Activated B cell treated with CpG ODN at 0.5 μM for 24 hours (primary cell): Measurements from ENCODE around the gene OR10AD1. TPM values are rescaled to one million over a fixed set of nuclear protein-coding genes. Genes with fewer than 3 reads are reported as not detected.

Experiments used
- ATAC-seq: fragments of 200-7000 bp; cut with Tn5 transposase; one replicate; pipeline ENCODE4 v1.10.0; 2021; ENCODE audit warnings: low read depth, mild to moderate bottlenecking, moderate library complexity
- CTCF ChIA-PET: fragments of 350-600 bp; sonication (Branson Sonifier 250); formaldehyde crosslinking; loops from one replicate; lab custom pipeline; 2021; ENCODE audit warnings: antibody characterized with exemption; lab: Charles Lee
- POLR2A ChIA-PET: fragments of 350-600 bp; sonication (Branson Sonifier 250); formaldehyde crosslinking; loops from one replicate; lab custom pipeline; 2021; ENCODE audit warnings: antibody characterized with exemption; lab: Charles Lee
- DNase-seq: peaks from one replicate; pipeline ENCODE4 v3.0.0; 2022
- H3K27ac Mint-ChIP-seq: one replicate; pipeline ENCODE4 v1.8.0; 2020; ENCODE audit warnings: mixed read lengths
- H3K27me3 Mint-ChIP-seq: one replicate; pipeline ENCODE4 v1.8.0; 2021; ENCODE audit warnings: mixed read lengths
- H3K36me3 Mint-ChIP-seq: one replicate; pipeline ENCODE4 v1.8.0; 2021; ENCODE audit warnings: low read depth, mixed read lengths
- H3K4me1 Mint-ChIP-seq: one replicate; pipeline ENCODE4 v1.8.0; 2021; ENCODE audit warnings: mixed read lengths
- H3K4me3 Mint-ChIP-seq: one replicate; pipeline ENCODE4 v1.8.0; 2020; ENCODE audit warnings: mild to moderate bottlenecking, mixed read lengths
- H3K9me3 Mint-ChIP-seq: one replicate; pipeline ENCODE4 v1.8.0; 2020; ENCODE audit warnings: mixed read lengths
- CTCF ChIP-seq: fragments of 200-600 bp; IDR thresholded peaks from one replicate; pipeline ENCODE4 v1.8.0; 2022; ENCODE audit warnings: antibody characterized with exemption, mild to moderate bottlenecking
- intact Hi-C: fragments of 100-400 bp; cut with micrococcal nuclease; formaldehyde crosslinking; loops from one replicate; pipeline ENCODE4 v1.15.1; 2024
- total RNA-seq: library from RNA; stranded (reverse); gene quantifications from 2 replicates; pipeline ENCODE4 v1.2.3, GENCODE V29; 2022

The OR10AD1 gene
- total RNA-seq, 1 donor from 2014 or later: not detected

GRCh38 chr12:48201516-48201915, 1.6 kb downstream of the OR10AD1 start:
- intact Hi-C loops: no loop called here
- TF ChIP-seq CTCF: no peak
- Mint-ChIP-seq H3K4me3 (no peak overlapping the region), H3K4me1 (peaks cover 26% of the 10 kb centered on the region), H3K9me3 (peaks cover 11% of the 10 kb centered on the region), H3K36me3 (peaks cover 19% of the 10 kb centered on the region), H3K27ac (no peak overlapping the region), H3K27me3 (no peaks in the 10 kb centered on the region)
- CTCF ChIA-PET: no interaction called here
- DNase-seq (no peak), ATAC-seq (no peak)
- POLR2A ChIA-PET: no interaction called here

- POLR2A ChIA-PET: no interaction called here
Observed at GRCh38 chr12:48201091-48201490, 2.0 kb downstream of the OR10AD1 start.

DNA sequence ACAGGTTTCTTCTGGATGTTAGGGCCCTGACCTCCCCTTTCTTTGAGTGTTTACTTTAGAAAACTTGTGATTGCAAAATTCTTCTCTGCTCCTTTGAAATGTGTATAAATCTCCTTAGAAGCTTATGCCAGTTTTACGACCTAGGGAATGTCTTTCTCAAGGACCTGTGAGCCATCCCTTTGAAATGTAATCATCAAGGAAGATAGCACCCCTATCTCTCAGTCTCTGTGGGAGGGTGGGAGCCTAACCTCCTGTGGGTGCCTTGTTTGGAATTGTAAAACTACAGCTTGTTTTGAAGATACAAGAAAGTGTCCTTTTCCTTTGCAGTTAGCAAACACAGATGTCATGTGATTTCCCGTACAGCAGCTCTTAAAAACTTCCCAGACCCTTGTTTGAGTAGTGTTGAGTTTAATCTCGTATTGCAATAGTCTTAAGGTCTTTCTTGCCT, 3.3 kb downstream of the OR10AD1 start:
- TF ChIP-seq CTCF: no peak
- Mint-ChIP-seq H3K27ac (peak overlapping the region; percentile 37), H3K9me3 (peaks cover 8% of the 10 kb centered on the region), H3K36me3 (peaks cover 12% of the 10 kb centered on the region), H3K27me3 (peaks cover 6% of the 10 kb centered on the region), H3K4me3 (peak overlapping the region; percentile 96), H3K4me1 (peaks cover 26% of the 10 kb centered on the region)
- no peak for ATAC-seq
- intact Hi-C loops: loop anchor here (2.0 kb wide), 1 partner anchor 517 kb away; the partner anchor contains the start of gene CCNT1
- no peak for DNase-seq
- ChIA-PET CTCF (interaction anchor here (1.2 to 1.6 kb wide), 2 partner anchors 10 to 42 kb away, joined by 3 to 4 read pairs; partner anchors contain the start of gene ASB8), POLR2A (interaction anchor here (2.9 to 4.1 kb wide), 2 partner anchors 17 to 42 kb away, joined by 28 to 32 read pairs; partner anchors contain the start of genes ASB8 and CCDC184)

More at GRCh38 chr12:48201091-48201490, 2.0 kb downstream of the OR10AD1 start:
- CTCF ChIA-PET: no interaction called here
- Mint-ChIP-seq H3K4me1 (peaks cover 26% of the 10 kb centered on the region), H3K4me3 (no peak overlapping the region), H3K36me3 (peaks cover 15% of the 10 kb centered on the region), H3K27ac (no peak overlapping the region), H3K27me3 (no peaks in the 10 kb centered on the region), H3K9me3 (peaks cover 8% of the 10 kb centered on the region)
- DNase-seq (no peak), ATAC-seq (no peak)
- no peak for TF ChIP-seq CTCF
- intact Hi-C loops: no loop called here

DNA sequence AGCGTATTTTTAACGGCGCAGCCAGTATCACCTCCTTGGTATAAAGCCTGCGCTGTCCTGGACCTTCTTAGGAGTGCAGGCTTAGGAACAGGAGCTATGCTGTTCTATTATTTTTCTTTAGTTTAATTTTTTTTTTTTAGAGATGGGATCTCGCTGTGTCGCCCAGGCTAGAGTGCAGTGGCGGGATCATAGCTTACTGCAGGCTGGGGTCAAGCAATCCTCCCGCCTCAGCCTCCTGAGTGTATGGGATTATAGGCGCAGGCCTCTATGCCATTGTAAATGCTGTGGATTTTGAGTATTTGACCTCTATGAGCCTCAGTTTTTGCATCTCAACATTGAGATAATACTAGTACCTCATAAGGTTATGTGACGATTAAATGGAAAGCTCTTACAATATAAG, 4.1 kb downstream of the OR10AD1 start:
- peaks cover 4% of the 10 kb centered on the region for H3K9me3 Mint-ChIP-seq
- H3K4me1 Mint-ChIP-seq: peaks cover 26% of the 10 kb centered on the region
- intact Hi-C loops: loop anchor here (1.0 to 2.0 kb wide), 8 partner anchors 10 to 518 kb away; partner anchors contain the start of genes ASB8, CCDC184, CCNT1 and RPAP3
- H3K4me3 Mint-ChIP-seq: peak overlapping the region; percentile 96
- ATAC-seq: no peak
- peaks cover 6% of the 10 kb centered on the region for H3K36me3 Mint-ChIP-seq
- DNase-seq: no peak
- CTCF ChIA-PET: interaction anchor here (1.2 to 2.3 kb wide), 3 partner anchors 9 to 41 kb away, joined by 3 to 9 read pairs (median 4); partner anchors contain the start of gene ASB8
- H3K27ac Mint-ChIP-seq: peak overlapping the region; percentile 99
- H3K27me3 Mint-ChIP-seq: peaks cover 12% of the 10 kb centered on the region
- POLR2A ChIA-PET: interaction anchor here (0.6 to 4.1 kb wide), 9 partner anchors 10 to 616 kb away, joined by 3 to 32 read pairs (median 4); partner anchors contain the start of genes ASB8, CCDC184, PFKM and SENP1
- TF ChIP-seq CTCF: no peak

- no peak for DNase-seq
- ChIA-PET POLR2A (interaction anchor here (0.6 to 4.1 kb wide), 9 partner anchors 9 to 616 kb away, joined by 3 to 32 read pairs (median 4); partner anchors contain the start of genes ASB8, CCDC184, PFKM and SENP1), CTCF (interaction anchor here (1.2 to 2.3 kb wide), 3 partner anchors 9 to 41 kb away, joined by 3 to 9 read pairs (median 4); partner anchors contain the start of gene ASB8)
- peak overlapping the region; percentile 96 for H3K4me3 Mint-ChIP-seq
- TF ChIP-seq CTCF: no peak
- ATAC-seq: peak; percentile 13
- peaks cover 26% of the 10 kb centered on the region for H3K4me1 Mint-ChIP-seq
- peak overlapping the region; percentile 99 for H3K27ac Mint-ChIP-seq
- peaks cover 14% of the 10 kb centered on the region for H3K27me3 Mint-ChIP-seq
- intact Hi-C loops: loop anchor here (1.0 to 2.0 kb wide), 8 partner anchors 9 to 518 kb away; partner anchors contain the start of genes ASB8, CCDC184, CCNT1 and RPAP3
- H3K36me3 Mint-ChIP-seq: peaks cover 6% of the 10 kb centered on the region
- H3K9me3 Mint-ChIP-seq: peaks cover 4% of the 10 kb centered on the region
Observed at GRCh38 chr12:48198672-48198971, 4.5 kb downstream of the OR10AD1 start.
